Hepatocyte (in vitro differentiated cells): ENCODE data around the gene TRIM8.

Experiments used
- CTCF ChIP-seq: fragments of 200-600 bp; sonication (generic); IDR thresholded peaks from 2 replicates; pipeline ENCODE4 v1.5.1; 2016; ENCODE audit warnings: antibody characterized with exemption, mild to moderate bottlenecking; ENCODE audit not compliant: poor library complexity
- EZH2 ChIP-seq: fragments of 200-600 bp; sonication (generic); IDR thresholded peaks from 2 replicates; pipeline ENCODE4 v1.6.1; 2016; ENCODE audit warnings: antibody characterized with exemption, mild to moderate bottlenecking, borderline replicate concordance
- EZH2phosphoT487 ChIP-seq: fragments of 200-600 bp; sonication (generic); IDR thresholded peaks from one replicate; pipeline ENCODE4 v1.6.1; 2018; ENCODE audit warnings: antibody characterized with exemption, mild to moderate bottlenecking, low read depth, moderate library complexity; ENCODE audit not compliant: unreplicated experiment, severe bottlenecking

- TF ChIP-seq CTCF = no peak
- TF ChIP-seq EZH2 = no peak
- no peak for TF ChIP-seq EZH2phosphoT487
These were observed 61.3 kb downstream of the TRIM8 start for GRCh38 chr10:102705531-102705930.
